AG10803 (cell line): Measurements from ENCODE around the gene PRDM15.

Experiments
- DNase-seq: peaks from one replicate; pipeline ENCODE4 v3.0.0; 2010; ENCODE audit warnings: low read depth
- H3K4me3 ChIP-seq: 2 replicates; pipeline ENCODE4 v1.5.1; 2011; ENCODE audit warnings: mild to moderate bottlenecking, low read length, control low read depth
- CTCF ChIP-seq: conservative IDR thresholded peaks from 2 replicates; pipeline ENCODE4 v1.5.1; 2011; ENCODE audit warnings: mild to moderate bottlenecking, low read length, control low read depth, inconsistent platforms

PRDM15 gene

GRCh38 chr21:41749286-41749685 lies 129.9 kb downstream of the PRDM15 start:
- H3K4me3 ChIP-seq, result no peak overlapping the region
- no peak for TF ChIP-seq CTCF
- no peak for DNase-seq
